DMS153 treated with DMSO at 0.1 percent for 48 hours (cell line): ENCODE data around the gene ZFHX2.
"Not testable (repeated sequence)": the region's sequence is repeated elsewhere in the genome, so short reads cannot be mapped to it uniquely, and the experiment has no call there.

ENCODE experiments used
- DNase-seq: peaks from one replicate; lab custom pipeline; 2025; ENCODE audit not compliant: unreplicated experiment; lab: John Stamatoyannopoulos, UW

ZFHX2 gene

DNA sequence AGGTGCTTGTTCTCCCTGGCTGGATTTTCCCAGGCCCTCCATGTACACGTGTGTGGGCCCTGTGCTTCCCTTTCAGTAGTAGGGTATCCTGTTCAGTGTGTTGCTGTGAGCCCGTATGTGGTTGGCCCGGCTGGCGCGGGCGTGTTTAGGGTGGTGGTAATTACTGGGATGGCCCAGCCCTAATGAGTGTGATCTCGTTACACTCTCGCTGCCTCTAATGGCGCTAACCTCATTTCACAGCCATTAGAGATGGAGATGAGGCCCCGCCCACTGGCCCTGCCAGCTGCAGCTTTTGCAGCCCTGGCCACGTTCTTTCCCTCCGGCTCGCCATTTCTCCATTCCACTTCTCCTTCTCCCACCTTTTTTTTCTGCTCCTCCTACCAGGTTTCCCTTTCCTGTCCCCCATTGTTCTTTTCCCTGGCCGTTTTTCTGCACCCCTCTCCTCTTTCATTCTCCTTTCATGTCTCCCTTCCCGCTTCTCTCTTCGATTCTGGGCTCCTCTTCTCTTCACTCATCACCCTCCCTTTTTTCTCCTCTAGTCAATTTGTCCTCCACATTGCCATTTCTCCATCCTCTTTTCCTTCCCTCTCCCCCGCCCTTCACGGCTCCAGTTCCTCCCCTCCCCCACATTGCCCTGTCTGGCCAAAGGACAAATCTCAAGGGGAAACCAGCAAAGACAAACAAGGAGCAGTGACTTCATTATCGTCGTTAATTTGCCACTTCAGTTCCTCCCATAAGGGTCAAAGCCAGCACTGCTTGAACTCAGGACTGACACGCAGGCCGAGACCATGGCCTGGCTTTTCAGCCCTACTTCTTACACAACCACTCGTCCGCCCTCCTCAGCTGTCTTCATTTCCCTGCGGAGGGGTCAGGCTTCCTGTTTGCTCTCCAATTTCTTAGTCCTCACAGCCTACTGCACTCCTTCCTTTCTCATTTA, 6.8 kb downstream of the ZFHX2 start:
- DNase-seq, result peak; percentile 79

DNA sequence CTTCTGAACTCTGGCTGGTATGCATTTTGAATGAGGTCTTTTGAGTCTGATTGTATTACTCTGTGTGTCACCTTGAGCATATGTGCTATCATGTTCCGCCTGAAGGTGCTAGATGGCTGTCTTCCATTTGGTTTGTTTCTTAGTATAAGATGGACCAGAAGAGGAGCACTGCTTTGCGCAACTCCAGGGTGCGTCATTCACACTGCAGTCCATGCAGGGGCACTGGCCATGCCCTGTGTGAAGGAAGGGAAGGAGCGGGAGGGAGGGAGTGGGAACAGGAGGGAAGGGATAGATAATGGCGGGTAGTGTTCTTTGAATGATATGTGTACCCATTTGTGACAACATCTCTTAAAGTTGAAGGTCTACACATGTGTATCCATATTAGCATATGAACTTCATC, 8.2 kb downstream of the ZFHX2 start:
- no peak for DNase-seq

DNA sequence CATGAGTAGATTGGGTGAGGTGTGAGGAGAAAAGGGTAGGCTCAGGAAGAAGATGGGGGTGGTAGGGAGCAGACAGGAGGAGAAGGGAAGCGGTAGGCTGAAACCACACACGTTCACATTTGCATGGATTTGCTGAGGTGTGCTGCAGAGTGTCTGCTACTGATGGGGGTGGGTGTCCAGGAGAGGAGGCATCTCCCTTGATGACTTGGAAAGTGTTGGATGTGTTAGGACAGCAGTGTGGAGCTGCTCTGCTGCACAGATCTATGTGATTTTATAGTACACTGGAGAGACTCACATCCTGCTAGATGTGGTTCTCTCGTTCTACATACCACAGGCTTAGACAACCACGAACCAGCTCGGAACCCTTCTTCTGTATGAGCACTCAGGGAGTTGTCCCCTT, 9.3 kb downstream of the ZFHX2 start:
- no peak for DNase-seq

DNA sequence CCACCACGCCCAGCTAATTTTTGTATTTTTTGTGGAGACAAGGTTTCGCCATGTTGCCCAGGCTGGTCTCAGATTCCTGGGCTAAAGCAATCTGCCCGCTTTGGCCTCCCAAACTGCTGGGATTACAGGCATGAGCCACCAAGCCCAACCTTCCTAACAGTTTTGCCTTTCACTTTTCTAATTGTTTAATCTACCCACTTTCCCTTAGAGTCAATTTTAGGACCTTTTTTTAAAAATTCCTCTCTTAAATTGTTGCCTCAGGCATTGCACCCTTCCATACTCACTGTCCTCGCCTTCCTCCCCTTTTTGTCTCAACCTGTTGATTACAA, 11.5 kb downstream of the ZFHX2 start:
- DNase-seq, result no peak

DNA sequence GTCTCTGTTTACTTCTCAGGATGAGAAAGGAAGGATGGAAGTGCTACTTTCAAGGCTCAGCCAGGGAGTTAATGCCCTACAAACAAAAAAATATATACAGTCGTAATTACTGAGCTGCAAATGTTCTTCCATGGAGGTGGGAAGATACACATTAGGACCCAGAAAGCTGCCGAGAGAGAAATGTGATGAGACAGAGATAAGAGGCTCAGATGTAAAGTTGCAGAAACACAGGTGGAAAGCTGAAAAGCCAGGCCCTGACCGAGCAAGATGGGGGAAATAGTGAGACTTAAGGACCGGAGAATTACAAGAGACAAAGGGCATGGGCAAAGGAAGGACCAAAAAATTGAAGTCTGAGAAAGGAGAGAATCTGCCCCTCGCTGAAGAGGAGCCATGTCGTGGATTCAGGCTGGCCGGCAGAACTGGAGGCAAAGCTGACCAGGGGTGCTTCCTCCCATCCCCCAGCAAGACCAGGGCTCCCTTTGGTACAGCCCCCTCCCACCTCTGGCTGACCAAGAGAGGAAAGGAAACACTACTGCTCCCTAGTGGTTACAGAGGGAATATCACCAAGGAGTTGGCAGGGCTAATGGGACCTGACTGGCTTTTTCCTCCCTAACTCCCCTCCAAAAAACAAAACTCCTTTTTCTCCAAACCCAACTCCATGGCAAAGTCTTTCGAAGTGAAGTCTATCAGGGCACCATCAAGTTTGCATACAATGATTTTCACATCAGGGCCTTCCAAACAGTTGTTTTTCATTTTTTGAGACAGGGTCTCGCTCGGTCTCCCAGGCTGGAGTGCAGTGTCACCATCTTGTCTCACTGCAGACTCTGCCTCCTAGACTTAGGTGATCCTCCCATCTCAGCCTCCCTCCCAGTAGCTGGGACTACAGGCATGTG, 12.1 kb downstream of the ZFHX2 start:
- peak; percentile 36 for DNase-seq

DNA sequence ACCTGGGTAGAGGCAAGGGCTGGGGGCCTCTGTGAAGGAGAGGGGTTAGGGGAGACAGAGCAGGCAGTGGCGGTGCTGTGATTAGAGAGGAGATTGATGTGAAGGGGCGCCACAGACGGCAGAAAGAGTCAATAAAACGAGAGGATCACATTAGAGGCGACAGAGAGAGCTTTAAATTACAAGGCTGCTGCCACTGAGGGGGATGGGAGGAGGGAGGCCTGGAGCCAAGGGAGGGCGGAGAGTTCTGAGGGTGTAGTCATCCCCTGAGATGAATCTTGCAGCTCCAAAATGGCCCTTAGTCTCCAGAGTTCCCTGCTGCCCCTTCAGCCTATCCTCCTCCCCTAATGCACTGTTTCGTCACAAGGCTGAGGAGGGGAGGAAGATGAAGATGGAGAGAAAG, 12.8 kb downstream of the ZFHX2 start:
- DNase-seq, result peak; percentile 13

DNA sequence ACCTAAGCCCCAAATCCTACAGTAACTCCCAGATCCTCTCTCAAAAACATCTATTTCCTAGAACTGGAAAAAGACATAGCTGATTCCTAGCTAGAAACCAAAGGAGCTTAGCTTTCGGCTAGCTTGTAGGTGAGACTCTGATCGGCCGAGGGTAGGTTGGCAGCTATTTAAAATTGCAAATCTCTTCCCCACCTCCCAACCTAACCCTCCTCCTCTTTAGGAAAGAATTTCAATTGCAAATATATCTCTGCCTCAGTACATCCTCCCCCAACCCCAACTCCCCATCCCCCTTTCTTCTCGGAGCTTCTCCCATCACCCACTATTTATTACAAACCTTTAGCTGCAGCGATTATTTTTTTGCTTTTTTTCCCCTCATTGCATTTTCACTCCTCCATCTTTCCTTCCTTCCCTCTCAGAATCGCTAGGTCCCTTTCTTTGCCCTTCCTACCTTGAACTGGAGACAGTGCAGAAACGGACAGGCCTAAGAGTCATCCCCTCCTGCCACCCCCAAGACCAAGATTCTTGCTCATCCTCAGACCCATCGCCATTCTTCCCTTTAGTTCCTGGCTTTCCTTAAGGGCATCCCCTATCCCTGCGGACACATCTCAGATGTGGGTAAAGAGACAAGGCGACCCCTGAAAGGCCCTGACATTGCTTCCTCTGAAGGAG, 13.4 kb downstream of the ZFHX2 start:
- no peak for DNase-seq

DNA sequence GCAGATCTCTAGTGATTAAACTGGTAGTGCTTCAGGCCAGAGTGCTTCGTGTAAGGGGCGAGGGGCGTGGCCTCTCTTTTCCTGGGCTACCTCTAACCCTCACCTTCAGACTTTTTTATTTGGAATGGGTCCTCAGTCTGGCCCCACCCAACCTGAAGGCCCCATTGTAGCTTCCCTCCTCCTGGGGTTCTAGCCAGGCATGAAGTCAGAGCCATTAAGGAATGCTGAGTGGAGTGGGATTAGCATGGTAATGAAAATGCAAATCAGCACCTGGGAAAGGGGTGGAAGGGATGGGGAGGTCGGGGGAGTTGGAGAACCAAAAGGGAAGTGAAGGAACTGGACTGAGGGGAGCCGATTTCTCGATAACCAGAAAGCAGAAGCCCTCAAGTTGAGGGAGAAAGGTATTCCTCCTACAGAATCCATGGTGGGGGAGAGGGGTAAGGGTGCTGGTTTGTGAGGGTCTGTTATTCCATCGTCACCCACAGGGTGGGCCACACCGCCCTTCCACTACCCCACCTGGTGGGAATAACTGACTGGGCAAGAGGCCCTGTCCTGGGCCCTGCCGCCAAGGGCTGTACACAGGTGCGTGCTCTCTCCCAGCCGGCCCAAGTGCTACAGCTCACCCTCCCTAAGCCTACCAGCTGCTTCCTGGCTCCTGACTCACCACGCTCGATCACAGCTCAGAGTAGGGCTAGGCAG, 14.1 kb downstream of the ZFHX2 start:
- DNase-seq, result no peak

DNA sequence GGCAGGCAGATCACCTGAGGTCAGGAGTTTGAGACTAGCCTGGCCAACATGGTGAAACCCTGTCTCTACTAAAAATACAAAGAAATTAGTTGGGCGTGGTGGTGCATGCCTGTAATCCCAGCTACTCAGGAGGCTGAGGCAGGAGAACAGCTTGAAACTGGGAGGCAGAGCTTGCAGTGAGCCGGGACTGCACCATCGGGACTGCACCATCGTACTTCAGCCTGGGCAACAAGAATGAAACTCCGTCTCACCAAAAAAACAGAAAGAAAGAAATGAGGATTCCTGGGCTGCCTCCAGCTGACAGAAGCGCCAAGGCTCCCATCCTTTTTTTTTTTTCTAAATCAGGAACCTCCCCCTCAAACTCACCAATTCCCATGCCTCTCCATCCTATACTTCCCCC, 14.7 kb downstream of the ZFHX2 start:
- not testable (repeated sequence) for DNase-seq

DNA sequence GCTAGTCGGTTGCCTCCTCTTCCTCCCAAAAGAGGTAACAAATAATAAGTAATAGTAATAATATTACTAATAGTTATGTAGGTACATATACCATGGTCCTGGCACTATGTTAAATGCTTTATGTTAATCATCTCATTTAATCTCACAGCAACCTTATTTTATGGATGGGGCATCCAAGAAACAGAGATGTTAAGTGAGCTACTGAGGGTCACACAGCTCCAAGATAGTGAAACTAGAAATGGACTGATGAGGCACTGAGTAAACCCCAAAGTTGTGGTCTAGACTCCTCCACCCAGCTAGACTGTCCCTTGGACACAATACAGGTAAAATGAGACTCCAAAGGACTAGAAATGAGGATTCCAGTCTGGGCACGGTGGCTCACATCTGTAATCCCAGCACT, 15.1 kb downstream of the ZFHX2 start:
- DNase-seq, result no peak

DNA sequence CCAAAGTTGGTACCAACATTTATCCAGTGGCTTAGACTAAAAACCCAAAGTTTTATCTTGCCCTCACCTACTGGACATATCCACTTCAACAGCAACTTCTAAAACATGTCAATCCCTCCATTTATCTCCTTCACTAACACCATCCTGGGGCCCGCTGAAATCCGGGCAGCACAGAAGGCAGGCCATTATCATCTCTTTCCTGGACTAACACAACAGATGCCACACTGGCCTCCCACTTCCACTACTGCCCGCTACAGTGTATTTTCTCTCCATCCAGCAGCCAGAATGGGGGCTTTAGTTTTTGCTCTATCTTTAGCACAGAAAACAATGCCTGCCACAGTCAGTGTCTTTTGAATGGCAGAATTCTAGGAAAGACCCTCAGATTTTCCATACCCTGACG, 15.6 kb downstream of the ZFHX2 start:
- no peak for DNase-seq

DNA sequence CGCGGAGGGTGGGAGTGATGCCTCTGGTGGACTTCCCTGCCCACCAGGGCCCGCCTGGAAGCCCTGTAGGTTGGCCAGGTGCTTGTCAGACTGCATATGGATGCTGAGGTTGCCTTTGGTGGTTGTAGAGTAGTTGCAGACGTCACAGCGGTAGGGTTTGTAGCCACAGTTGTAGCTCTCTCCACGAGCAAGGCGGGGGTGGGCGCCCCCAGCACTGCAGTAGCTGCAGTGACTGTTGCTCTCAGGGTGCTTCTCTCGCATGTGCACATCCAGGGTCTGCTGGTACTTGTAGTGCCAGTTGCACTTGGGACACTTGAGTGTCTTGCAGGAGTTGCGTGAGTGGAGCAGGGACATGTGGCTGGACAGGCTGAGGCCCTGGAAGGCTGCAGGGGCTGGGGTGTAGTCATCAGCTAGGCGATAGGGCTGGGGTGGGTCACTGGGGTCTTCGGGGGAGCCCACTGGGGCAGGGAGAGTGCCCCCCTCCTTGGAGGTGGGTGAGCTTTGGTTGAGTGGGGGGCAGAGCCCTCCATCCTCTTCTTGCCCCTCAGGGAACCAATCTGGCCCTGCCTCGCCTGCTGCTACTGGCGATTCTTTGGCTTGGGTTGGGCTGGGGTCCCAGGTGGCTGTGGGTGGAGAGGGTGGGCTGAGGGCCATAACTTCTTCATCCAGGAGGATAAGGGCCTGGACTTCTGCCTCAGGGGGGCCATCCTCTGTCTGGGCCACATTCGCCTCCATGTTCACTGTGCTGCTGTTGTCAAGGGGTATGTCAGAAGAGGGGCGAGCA, 17.7 kb downstream of the ZFHX2 start:
- no peak for DNase-seq

DNA sequence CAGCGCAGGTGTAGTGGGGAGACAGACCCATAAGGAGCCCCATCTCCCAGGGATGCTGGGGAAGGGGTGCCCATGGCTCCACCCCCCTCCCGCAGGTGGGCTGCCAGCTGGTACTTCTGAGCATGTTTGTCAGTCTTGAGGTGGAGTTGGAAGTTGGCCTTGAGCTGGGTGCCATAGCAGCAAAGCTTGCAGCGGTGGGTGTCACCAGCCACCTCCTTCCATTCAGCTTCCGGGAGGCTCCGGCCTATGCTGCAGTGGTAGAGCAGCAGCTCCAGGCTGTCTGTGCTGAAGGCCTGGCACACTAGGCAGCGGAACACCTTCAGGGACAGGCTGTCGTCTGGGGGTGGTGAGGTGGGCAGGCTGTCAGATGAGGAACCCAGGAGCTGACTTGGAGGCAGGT, 18.9 kb downstream of the ZFHX2 start:
- DNase-seq, result no peak

DNA sequence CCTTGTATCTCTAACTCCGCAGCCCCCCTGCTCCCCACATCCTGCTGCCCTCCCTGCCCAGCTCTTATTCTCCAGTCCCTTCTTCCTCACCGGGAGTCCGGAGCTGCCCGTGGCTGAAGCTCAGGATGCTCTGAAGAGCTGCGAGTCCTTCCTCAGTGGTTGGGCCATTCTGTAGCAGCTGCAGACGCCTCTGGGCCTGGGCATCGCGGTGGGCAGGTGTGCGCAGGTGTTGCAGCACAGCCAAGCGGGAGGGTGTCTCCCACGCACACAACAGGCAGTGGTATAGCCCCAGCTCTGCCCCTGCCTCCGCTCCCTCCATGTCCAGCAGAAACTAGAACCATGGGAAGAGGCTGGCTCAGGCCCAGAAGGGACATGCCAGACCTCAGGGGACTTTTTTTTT, 20.2 kb downstream of the ZFHX2 start:
- no peak for DNase-seq

DNA sequence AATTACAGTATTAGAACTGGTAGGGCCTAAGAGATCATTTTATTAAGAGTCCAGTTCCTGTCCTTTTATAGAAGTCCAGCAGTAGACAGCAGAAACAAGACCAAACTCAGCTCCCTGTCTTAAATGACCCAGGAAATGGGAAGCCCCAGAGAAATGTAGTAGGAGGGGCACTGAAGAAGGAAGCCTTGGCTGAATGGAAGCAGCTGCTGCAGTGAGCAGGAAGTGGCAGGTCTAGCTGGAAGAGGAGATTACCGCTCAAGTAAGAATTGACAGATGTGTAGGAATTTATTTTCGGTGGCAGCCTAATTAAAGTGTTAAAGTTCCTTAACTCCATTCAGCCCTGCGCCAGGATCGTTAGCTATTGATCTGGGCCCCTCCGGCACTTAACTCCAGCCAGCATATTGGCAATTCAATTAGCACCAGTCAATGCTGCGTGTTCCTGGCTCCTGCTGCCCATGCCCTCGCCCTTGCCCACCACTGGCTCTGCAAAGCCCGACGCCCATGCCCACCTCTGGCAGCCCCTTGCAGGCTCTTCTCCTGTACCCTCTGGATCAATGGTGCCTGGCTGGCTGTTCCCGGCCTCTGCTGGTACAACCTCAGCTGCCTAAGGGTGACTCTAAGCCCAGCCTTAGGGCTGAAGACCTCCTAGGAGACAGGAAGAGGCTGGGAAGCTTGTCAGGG, 21.1 kb downstream of the ZFHX2 start:
- no peak for DNase-seq

DNA sequence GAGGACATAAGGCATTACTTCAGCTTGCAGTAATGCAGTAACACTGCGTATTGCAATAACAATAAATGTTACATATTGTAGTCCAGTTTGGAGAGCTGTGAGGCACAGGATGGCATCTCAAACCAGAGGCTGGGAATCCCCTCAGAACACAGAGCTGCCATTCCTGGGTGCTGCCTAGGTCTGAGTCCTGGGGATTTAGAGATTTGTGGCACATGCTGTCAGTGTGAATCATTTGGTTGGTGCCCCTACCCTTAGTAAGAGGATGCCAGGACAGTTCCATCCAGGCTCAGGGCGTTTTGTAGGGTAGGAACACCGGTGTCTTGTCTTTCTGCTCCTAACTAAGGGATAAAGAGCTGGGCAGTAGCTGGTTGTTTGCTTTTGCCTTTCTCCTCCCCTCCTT, 22.5 kb downstream of the ZFHX2 start:
- no peak for DNase-seq

DNA sequence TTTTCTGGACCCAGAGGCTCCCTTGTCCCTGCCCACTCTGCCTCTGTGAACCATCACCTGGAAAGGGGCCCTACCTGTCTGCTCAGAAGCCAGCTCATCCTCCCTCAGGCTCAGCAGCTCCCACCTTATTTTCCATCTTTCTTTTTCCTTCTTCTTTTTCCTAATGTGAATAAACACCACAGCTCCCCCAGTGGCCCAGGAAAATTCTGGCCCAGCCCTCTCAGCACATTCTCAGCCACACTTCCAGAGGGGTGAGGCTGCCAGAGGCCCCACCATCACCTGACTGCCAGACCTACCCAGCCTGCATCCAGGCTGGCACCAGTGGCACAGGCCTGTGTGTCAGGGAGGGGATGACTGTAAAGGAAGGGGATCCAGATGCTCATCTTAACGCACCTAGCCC, 23.0 kb downstream of the ZFHX2 start:
- no peak for DNase-seq

DNA sequence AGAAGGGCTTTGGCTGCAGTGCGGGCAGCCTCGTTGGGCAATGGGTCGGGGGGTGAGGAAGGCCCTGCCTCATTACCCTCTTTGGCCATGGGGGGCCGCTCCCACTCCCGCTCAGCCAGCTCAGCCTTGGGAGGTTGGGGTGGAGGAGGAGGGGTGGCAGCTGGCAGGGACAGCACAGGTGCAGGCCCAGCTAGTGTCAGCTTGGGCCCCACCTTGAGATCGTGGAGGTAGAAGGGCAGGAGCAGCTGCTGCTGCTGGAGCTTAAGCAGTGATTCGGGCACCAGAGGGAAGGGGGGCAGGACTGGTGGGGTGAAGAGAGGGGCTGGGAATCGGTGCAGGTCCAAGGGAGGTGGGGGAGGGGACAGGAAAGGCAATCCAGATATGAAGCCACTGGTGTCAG, 26.0 kb downstream of the ZFHX2 start:
- DNase-seq, result no peak

DNA sequence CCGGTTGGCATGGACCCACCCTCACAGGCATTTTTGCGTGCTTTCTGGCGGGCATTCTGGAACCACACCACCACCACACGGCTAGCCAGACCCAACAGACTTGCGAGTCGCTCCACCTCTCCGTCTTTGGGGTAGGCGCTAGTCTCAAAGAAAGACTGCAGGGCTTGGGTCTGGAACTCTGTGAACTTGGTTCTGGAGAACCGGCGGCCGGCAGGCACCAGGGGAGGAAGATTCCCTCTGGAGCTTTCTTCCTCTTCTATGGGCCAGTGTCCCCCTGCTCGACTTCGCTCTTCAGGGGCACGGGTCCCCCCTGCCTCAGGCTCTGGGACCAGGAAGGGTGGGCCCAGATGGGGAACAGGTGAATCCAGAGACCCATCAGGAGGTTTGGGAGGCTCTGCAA, 26.6 kb downstream of the ZFHX2 start:
- DNase-seq, result no peak
